ENCODE results near the gene GAB1.

GRCh38 chr4:143347484-143348111 lies 10.9 kb downstream of the GAB1 start:
- TF ChIP-seq CTCF (IDR thresholded peaks at IDR 0.05) (no peak), ZFX (IDR thresholded peaks at IDR 0.05; ENCODE audit: borderline replicate concordance) (no peak)

Measured in 22Rv1 (cell line).